SK-MEL-5 (cell line): ENCODE measurements around the gene PANK1. TPM values are rescaled to one million over a fixed set of nuclear protein-coding genes. Genes with fewer than 3 reads are reported as not detected.

Experiments used
- DNase-seq: peaks from one replicate; pipeline ENCODE4 v3.0.0-alpha.2; 2016; ENCODE audit warnings: low read depth, low spot score
- in situ Hi-C: cut with HindIII; loops from 2 replicates; pipeline ENCODE4 v1.10.0; 2016; ENCODE audit warnings: low sequenced_read_pairs, high pct_unique_total_duplicates, low pct_unique_long_range_greater_than_20kb
- total RNA-seq: library from RNA; depleted of rRNA; stranded (reverse); fragments of >200 nt; shearing (Covaris generic); gene quantifications from 2 replicates; pipeline ENCODE4 v1.2.3, GENCODE V29; 2014

PANK1 gene
- total RNA-seq, 1 experiment from 2014 or later = 2.4 TPM

DNA sequence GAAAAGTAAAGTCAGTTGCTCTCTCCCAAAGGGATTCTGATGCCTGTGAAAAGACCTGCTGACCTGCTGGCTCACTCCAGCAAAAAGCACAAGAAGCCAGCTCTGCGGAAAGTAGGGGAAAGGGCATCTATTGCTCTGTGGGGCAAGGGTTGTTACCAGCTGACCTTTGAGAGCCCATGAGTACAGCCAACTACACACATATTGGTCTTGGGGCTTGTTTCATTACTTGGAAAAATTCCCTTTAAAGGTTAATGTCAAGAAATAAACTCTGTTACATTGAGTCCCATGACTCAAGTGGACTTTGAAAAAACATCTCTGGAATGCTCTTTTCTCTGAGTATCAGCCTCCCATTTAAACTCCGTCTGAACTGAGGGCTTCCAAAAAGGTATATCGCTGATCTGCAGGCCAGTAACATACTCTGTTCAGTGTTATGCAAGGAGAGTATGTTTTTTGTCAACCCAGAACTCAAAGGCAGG lies 53.2 kb downstream of the PANK1 start:
- peak; percentile 58 for DNase-seq
- in situ Hi-C loops = no loop called here

GRCh38 chr10:89591111-89591795 lies 53.8 kb downstream of the PANK1 start:
- DNase-seq = peak; percentile 17
- in situ Hi-C loops = no loop called here

- in situ Hi-C loops = no loop called here
- DNase-seq = no peak
These were observed 54.7 kb downstream of the PANK1 start for GRCh38 chr10:89590326-89590725.

DNA sequence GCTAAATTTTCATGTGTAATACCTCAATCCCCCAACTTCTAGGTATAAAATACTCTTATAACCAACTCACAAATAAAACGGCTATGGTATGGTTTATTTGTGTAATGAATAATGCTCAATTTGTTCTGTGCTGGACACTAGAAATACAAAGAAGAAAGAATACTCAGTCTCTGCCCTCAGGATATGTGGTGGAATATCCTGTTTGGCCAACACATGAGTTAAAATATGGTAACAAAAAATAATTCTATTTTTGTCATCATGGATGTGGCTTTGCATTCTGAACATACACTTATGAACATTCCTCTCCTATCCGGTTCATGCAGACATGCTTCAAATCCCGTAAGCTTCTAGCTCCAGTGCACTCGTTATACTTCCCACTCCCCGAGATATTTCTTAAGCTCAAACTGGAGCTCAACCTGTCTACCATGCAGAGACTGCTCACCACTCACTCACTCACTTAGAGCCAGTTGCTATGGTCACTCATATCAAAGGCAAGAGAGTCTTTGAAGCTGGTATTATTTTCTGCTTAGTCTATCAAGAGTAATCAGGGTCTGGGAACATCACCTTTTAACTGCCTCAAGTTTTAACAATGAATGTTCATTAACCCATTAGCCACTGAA lies 55.8 kb downstream of the PANK1 start:
- in situ Hi-C loops = no loop called here

GRCh38 chr10:89588671-89589070 lies 56.4 kb downstream of the PANK1 start:
- DNase-seq = no peak
- in situ Hi-C loops = no loop called here

More for the DNA sequence above, 55.8 kb downstream of the PANK1 start:
- DNase-seq = peak; percentile 50

GRCh38 chr10:89582022-89582421 lies 63.0 kb downstream of the PANK1 start:
- DNase-seq = no peak
- in situ Hi-C loops = no loop called here

DNA sequence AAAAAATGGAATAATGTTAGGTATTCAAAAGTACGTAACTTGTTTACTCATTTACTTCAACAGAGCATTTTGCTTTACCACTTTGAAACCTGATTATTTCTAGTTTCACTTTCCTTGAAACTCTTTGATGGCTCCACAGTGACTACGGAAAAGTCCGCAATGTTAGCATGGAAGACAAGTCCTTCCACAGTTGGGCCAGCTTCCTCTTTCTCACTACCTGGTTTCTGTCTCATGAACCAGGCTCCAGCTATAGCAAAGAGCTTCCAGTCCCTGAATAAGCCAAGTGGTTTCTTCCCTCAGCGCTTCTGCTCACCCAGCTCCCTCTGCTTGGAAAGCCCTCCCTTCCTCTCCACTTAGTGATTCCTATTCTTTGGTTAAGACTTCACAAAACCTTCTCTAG lies 64.8 kb downstream of the PANK1 start:
- no peak for DNase-seq
- in situ Hi-C loops = no loop called here

DNA sequence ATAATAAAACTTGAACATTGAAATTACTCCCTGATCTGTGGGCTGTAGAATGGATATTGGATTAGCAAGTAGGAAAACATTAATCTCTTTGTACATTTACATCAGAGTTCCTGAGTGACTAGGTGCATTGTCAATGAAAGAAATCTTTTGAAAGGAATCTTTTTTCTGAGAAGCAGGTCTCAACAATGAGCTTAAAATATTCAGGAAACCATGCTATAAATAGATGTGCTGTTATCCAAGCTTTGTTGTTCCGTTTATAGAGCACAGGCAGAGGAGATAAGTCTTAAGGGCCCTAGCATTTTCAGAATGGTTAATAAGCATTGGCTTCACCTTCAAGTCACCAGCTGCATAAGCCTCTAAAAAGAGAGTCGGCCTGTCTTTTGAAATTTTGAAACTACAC lies 68.3 kb downstream of the PANK1 start:
- DNase-seq = no peak
- in situ Hi-C loops = no loop called here

DNA sequence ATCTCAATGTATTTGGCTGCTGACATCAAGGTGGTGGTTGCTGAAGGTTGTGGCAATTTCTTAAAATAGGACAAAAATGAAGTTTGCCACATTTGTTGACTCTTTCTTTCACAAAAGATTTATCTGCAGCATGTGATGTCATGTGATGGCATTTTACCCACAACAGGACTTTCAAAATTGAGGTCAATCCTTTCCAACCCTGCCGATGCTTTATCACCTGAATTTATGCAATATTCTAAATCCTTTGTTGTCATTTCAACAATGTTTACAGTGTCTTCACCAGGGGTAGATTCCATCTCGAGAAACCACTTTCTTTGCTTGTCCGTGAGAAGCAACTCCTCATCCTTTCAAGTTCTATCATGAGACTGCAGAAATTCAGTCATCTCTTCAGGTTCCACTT lies 69.0 kb downstream of the PANK1 start:
- DNase-seq = no peak
- in situ Hi-C loops = no loop called here

DNA sequence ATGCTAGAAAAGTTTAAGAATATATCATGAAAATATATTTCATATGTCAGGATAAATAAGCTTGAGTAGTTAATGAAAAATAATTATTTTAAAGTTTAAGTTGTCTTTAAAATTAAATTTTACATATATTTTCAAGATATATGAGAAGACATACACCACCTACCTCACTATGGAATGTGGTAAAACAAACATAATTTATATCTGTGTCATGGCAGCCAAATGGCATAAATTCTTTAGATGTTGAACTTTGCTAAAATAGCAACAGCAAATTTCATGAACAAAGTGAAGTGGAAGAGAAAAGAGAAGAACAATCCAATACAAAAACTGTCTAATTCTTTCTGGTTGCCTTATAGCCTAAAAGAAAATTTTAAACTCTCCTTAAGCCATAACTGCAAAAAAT lies 70.0 kb downstream of the PANK1 start:
- DNase-seq = no peak
- in situ Hi-C loops = no loop called here

DNA sequence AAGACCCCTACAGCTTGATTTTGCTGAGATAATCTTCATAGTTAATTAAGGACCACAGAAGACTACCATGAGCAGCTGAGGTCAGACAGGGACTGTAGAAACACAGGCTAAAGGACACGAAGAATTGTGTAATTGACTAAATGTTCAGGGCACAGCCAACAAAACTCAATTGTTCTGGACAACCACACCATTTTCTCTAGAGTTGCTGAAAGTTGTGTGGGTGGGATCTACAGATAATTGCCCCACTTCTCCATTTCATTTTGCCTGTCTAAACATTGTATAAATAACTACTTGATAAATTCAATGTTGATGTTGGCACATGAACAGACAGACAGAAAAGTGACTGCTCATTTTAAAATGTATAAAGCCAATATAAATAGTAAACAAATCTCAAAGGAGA lies 70.7 kb downstream of the PANK1 start:
- peak; percentile 42 for DNase-seq
- in situ Hi-C loops = loop anchor here (25.0 kb wide), 1 partner anchor 112 kb away; no protein-coding TSS in a partner anchor

DNA sequence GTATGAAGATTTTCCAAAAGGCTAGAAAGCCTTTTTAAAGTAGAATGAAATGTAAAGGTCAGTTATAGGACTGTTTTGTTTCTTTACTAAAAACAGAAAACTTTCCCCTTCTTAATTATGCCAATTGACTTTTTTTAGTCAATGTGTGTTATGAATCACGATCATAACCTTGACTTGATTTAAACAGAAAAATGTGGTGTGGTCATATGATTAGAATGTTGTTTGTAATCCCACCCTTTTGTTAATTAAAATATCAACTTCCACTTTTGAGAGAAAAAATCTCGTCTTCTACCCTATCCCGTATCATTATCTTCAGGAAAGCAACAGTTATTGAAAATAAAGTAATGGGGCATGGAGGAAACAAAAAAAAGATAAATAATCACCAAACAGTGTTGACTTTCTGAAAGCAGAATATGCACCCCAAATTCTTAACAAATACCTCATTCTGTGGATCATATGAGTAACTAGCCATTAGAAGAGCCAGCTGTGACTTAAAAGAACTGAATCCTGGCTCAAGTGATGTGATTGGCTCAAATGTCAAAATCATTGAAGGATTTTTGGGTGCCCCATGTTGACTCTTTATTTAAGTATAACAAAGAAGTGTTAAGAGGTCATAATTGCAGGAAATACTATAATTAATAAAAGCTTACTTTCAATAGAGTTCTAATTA lies 77.3 kb downstream of the PANK1 start:
- no peak for DNase-seq
- in situ Hi-C loops = loop anchor here (25.0 kb wide), 1 partner anchor 105 kb away; no protein-coding TSS in a partner anchor

DNA sequence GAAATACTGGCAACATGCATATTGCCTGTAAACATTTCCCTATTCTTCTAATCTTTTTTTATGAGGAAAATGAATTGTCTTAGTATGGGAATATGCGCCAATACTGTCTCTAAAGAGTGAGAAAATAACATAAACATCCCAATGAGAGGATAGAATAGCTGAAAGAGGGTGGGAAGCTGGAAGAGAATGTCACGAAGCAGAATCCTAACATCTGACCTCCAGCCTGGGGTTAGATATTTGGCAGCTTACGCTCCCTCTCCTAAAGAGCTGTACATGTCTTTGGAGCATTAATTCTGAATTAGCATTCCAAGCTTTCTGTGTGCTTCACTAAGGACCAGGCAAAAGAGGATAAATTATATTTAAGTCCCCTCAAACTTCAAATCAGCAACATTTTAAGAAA lies 78.0 kb downstream of the PANK1 start:
- no peak for DNase-seq
- in situ Hi-C loops = loop anchor here (25.0 kb wide), 1 partner anchor 105 kb away; no protein-coding TSS in a partner anchor

DNA sequence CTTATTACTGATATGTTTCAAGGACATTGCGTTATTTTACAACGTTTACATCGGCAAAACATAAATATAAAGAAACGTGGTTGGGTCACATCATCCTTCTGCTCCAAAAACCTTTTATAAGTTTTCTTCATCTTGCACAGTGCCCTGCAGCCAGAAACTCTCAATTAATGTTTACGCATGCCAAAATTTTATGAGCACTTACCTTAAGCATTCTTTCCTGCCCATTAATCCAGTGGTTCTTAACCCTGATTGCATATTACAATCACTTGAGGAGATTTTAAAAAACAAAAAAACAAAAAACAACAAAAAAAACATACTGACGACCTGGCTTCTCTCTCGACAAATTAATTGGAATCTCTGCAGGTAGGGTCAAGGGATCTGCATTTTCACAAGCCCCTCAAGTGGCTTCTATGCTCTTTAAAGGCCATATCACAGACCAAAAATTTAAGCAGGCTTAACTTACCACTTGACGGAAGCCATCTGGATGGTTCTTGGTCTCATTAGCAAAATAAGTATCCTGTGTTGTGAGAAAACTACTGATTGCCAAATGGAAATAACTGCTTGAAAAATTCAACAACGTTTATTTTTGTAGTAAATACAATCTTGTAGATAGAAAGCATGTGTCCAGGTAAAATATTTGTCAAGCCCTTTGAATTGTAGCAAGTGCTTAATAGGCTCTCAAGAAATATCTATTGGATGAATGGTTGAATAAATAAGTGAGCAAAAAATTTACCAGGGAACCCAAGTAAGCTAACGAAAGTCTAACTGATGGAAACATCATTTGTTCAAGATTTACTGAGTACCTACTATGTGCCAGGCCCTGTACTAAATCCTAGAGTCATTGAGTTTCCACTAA lies 78.7 kb downstream of the PANK1 start:
- no peak for DNase-seq
- in situ Hi-C loops = loop anchor here (25.0 kb wide), 1 partner anchor 104 kb away; no protein-coding TSS in a partner anchor

GRCh38 chr10:89565180-89565579 lies 79.9 kb downstream of the PANK1 start:
- in situ Hi-C loops = loop anchor here (25.0 kb wide), 1 partner anchor 103 kb away; no protein-coding TSS in a partner anchor
- no peak for DNase-seq

GRCh38 chr10:89563861-89564478 lies 81.1 kb downstream of the PANK1 start:
- in situ Hi-C loops = loop anchor here (25.0 kb wide), 1 partner anchor 102 kb away; no protein-coding TSS in a partner anchor
- DNase-seq = peak; percentile 45

- in situ Hi-C loops = loop anchor here (25.0 kb wide), 1 partner anchor 101 kb away; no protein-coding TSS in a partner anchor
- DNase-seq = no peak
These were observed 81.7 kb downstream of the PANK1 start for GRCh38 chr10:89563311-89563710.
